ENCODE results near the gene NBPF1. TPM values are rescaled to one million over a fixed set of nuclear protein-coding genes. Genes with fewer than 3 reads are reported as not detected.
"Not testable (repeated sequence)": the region's sequence is repeated elsewhere in the genome, so short reads cannot be mapped to it uniquely, and the experiment has no call there.

The NBPF1 gene
- total RNA-seq, 1 donor from 2014 or later: 41.8 TPM

GRCh38 chr1:16614361-16615252, 1.2 kb upstream of the NBPF1 start:
- peak; percentile 10 for DNase-seq (ENCODE audit: low spot score)
- H3K9me3 Mint-ChIP-seq (ENCODE audit: unreplicated experiment): no peaks in the 10 kb centered on the region

GRCh38 chr1:16612332-16613172, 812 bp downstream of the NBPF1 start:
- Mint-ChIP-seq H3K27ac (ENCODE audit: unreplicated experiment) (no peak overlapping the region), H3K36me3 (ENCODE audit: low read depth, unreplicated experiment) (no peaks in the 10 kb centered on the region), H3K9me3 (ENCODE audit: unreplicated experiment) (no peaks in the 10 kb centered on the region), H3K27me3 (ENCODE audit: unreplicated experiment) (no peaks in the 10 kb centered on the region), H3K4me3 (ENCODE audit: unreplicated experiment) (no peak overlapping the region), H3K4me1 (ENCODE audit: unreplicated experiment) (no peaks in the 10 kb centered on the region)
- DNase-seq (ENCODE audit: low spot score): peak; percentile 55
- no peak for TF ChIP-seq CTCF (IDR thresholded peaks at IDR 0.05; ENCODE audit: unreplicated experiment)

More at GRCh38 chr1:16614361-16615252, 1.2 kb upstream of the NBPF1 start:
- Mint-ChIP-seq H3K27me3 (ENCODE audit: unreplicated experiment) (no peaks in the 10 kb centered on the region), H3K36me3 (ENCODE audit: low read depth, unreplicated experiment) (no peaks in the 10 kb centered on the region), H3K4me3 (ENCODE audit: unreplicated experiment) (no peak overlapping the region), H3K4me1 (ENCODE audit: unreplicated experiment) (no peaks in the 10 kb centered on the region), H3K27ac (ENCODE audit: unreplicated experiment) (no peak overlapping the region)
- no peak for TF ChIP-seq CTCF (IDR thresholded peaks at IDR 0.05; ENCODE audit: unreplicated experiment)

- H3K27ac Mint-ChIP-seq (ENCODE audit: unreplicated experiment); H3K9me3 Mint-ChIP-seq (ENCODE audit: unreplicated experiment); H3K4me3 Mint-ChIP-seq (ENCODE audit: unreplicated experiment); H3K36me3 Mint-ChIP-seq (ENCODE audit: low read depth, unreplicated experiment); DNase-seq (ENCODE audit: low spot score); H3K27me3 Mint-ChIP-seq (ENCODE audit: unreplicated experiment); H3K4me1 Mint-ChIP-seq (ENCODE audit: unreplicated experiment): not testable (repeated sequence)
Observed at GRCh38 chr1:16611981-16612331, 1.4 kb downstream of the NBPF1 start.

GRCh38 chr1:16611164-16611563, 2.2 kb downstream of the NBPF1 start:
- not testable (repeated sequence) for H3K4me1 Mint-ChIP-seq (ENCODE audit: unreplicated experiment); H3K27me3 Mint-ChIP-seq (ENCODE audit: unreplicated experiment); H3K9me3 Mint-ChIP-seq (ENCODE audit: unreplicated experiment); H3K4me3 Mint-ChIP-seq (ENCODE audit: unreplicated experiment); H3K36me3 Mint-ChIP-seq (ENCODE audit: low read depth, unreplicated experiment); DNase-seq (ENCODE audit: low spot score); H3K27ac Mint-ChIP-seq (ENCODE audit: unreplicated experiment)

GRCh38 chr1:16610553-16610952, 2.8 kb downstream of the NBPF1 start:
- H3K36me3 Mint-ChIP-seq (ENCODE audit: low read depth, unreplicated experiment); DNase-seq (ENCODE audit: low spot score); H3K27ac Mint-ChIP-seq (ENCODE audit: unreplicated experiment); H3K4me3 Mint-ChIP-seq (ENCODE audit: unreplicated experiment); H3K9me3 Mint-ChIP-seq (ENCODE audit: unreplicated experiment); H3K27me3 Mint-ChIP-seq (ENCODE audit: unreplicated experiment); H3K4me1 Mint-ChIP-seq (ENCODE audit: unreplicated experiment): not testable (repeated sequence)

- H3K4me3 Mint-ChIP-seq (ENCODE audit: unreplicated experiment); H3K9me3 Mint-ChIP-seq (ENCODE audit: unreplicated experiment); H3K36me3 Mint-ChIP-seq (ENCODE audit: low read depth, unreplicated experiment); DNase-seq (ENCODE audit: low spot score); H3K4me1 Mint-ChIP-seq (ENCODE audit: unreplicated experiment); H3K27me3 Mint-ChIP-seq (ENCODE audit: unreplicated experiment); H3K27ac Mint-ChIP-seq (ENCODE audit: unreplicated experiment): not testable (repeated sequence)
Observed at GRCh38 chr1:16609761-16610160, 3.6 kb downstream of the NBPF1 start.
